PC-9 (cell line): ENCODE measurements around the gene ADD3. TPM values are rescaled to one million over a fixed set of nuclear protein-coding genes. Genes with fewer than 3 reads are reported as not detected.
A peak's percentile ranks its signal among the peaks of the same experiment; 100 is the strongest.

Experiments
- BruUV-seq: library from RNA; stranded (reverse); fragments of 400-500 nt; replicated peaks from 2 replicates; lab custom pipeline; 2021; lab: Mats Ljungman, UMichigan
- CTCF ChIA-PET: fragments of 300-600 bp; sonication (Branson Sonifier 250); formaldehyde crosslinking; loops from one replicate; lab custom pipeline; 2022; ENCODE audit warnings: antibody characterized with exemption; lab: Charles Lee
- POLR2A ChIA-PET: fragments of 300-600 bp; sonication (Branson Sonifier 250); formaldehyde crosslinking; loops from one replicate; lab custom pipeline; 2022; ENCODE audit warnings: antibody characterized with exemption; ENCODE audit not compliant: unreplicated experiment; lab: Charles Lee
- DNase-seq, 2 experiments: peaks; one replicate each; pipeline versions ENCODE4 v3.0.0 to v3.0.0-alpha.2; 2015 to 2022; ENCODE audit warnings: mixed read lengths in 1 of 2
- H2AFZ ChIP-seq: fragments of 200-600 bp; sonication (generic); 2 replicates; pipeline ENCODE4 v1.8.1; 2017; ENCODE audit warnings: antibody characterized with exemption
- H3F3A ChIP-seq: fragments of 200-600 bp; sonication (generic); 2 replicates; pipeline ENCODE4 v1.8.1; 2017; ENCODE audit warnings: antibody characterized with exemption, mild to moderate bottlenecking, low read depth; ENCODE audit not compliant: insufficient read depth
- H3K27ac ChIP-seq: fragments of 200-600 bp; sonication (generic); 2 replicates; pipeline ENCODE4 v1.6.1; 2016; ENCODE audit warnings: mixed run types
- H3K27me3 ChIP-seq: fragments of 200-600 bp; sonication (generic); 2 replicates; pipeline ENCODE4 v1.6.1; 2016; ENCODE audit warnings: low read depth, mixed run types; ENCODE audit not compliant: insufficient read depth
- H3K36me3 ChIP-seq: fragments of 200-600 bp; sonication (generic); 2 replicates; pipeline ENCODE4 v1.6.1; 2016; ENCODE audit warnings: low read depth, mixed run types
- H3K4me1 ChIP-seq: fragments of 200-600 bp; sonication (generic); replicated peaks from 2 replicates; pipeline ENCODE4 v1.6.1; 2016; ENCODE audit warnings: mixed run types; ENCODE audit not compliant: insufficient read depth
- H3K4me2 ChIP-seq: fragments of 200-600 bp; sonication (generic); 2 replicates; pipeline ENCODE4 v1.6.1; 2017; ENCODE audit warnings: mixed run types
- H3K4me3 ChIP-seq: fragments of 200-600 bp; sonication (generic); 2 replicates; pipeline ENCODE4 v1.6.1; 2016; ENCODE audit warnings: mixed run types
- H3K79me2 ChIP-seq: fragments of 200-600 bp; sonication (generic); 2 replicates; pipeline ENCODE4 v1.6.1; 2017; ENCODE audit warnings: low read depth, mixed run types
- H3K9me2 ChIP-seq: fragments of 200-600 bp; sonication (generic); 2 replicates; pipeline ENCODE4 v1.8.1; 2017; ENCODE audit warnings: mild to moderate bottlenecking; ENCODE audit not compliant: insufficient read depth
- H3K9me3 ChIP-seq: fragments of 200-600 bp; sonication (generic); 2 replicates; pipeline ENCODE4 v1.8.1; 2016; ENCODE audit warnings: low read depth; ENCODE audit not compliant: insufficient read depth
- H4K20me1 ChIP-seq: fragments of 200-600 bp; sonication (generic); 2 replicates; pipeline ENCODE4 v1.8.1; 2017; ENCODE audit not compliant: insufficient read depth
- EZH2 ChIP-seq: fragments of 200-600 bp; sonication (generic); IDR thresholded peaks from 2 replicates; pipeline ENCODE4 v1.8.0; 2017; ENCODE audit warnings: antibody characterized with exemption, low read depth
- intact Hi-C: fragments of 100-400 bp; cut with micrococcal nuclease; formaldehyde crosslinking; loops from one replicate; pipeline ENCODE4 v1.10.0; 2022; ENCODE audit not compliant: unreplicated experiment
- total RNA-seq: library from RNA; stranded (reverse); gene quantifications from 2 replicates; pipeline ENCODE4 v1.2.3, GENCODE V29; 2021
- TF ChIP-seq, protein P1 (sequence below): fragments of 200-600 bp; sonication (generic); conservative IDR thresholded peaks from 2 replicates; pipeline ENCODE4 v1.6.1; 2017; ENCODE audit warnings: mixed run types, antibody characterized with exemption, mild to moderate bottlenecking, moderate library complexity

The ADD3 gene
- total RNA-seq, 1 experiment from 2014 or later, result 77.7 TPM

DNA sequence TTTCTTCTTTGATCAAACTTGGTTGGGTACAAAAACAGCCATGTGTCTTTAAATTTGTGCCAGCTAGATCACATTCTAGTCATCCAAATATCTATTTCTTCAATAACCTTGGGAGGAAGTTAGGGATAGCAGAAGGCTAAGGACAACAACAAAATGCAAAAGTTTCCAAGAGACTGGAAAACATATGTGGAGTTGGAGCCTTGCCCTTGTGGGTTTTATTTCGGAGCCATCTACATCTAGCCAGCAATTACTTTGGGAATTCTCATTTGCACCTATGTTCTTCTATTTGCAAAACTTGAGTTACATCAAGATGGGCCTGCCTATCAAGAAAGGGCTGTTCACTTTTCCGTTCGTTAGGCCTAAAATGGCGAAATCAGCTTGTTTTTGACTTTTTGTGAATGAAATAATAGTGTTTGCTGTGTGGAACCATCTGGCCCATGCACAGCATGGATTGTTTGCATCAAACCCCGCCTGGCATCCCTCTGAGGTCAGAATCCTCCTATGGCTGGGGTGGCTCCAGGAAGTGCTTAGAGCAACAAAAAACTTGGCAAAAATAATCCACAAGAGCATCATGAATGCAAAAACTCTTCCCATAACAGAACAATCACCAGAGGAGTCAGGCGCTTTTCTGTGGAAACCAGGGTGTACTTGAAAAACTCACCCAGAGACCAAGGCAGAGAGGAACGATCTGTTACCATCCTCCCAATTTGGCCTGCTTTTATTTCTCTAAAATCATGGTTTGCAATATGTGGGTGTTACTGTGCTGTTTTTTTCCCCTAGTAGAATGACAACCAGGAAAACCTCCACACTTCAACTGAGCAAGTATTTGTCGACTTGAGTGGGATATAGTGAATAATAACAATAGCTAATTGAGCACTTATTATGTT lies 48.3 kb upstream of the ADD3 start:
- Histone ChIP-seq H3K4me2 (no peak overlapping the region), H3K4me1 (peaks cover 5% of the 10 kb centered on the region; the same call in 1 of the 2 replicates), H2AFZ (no peak overlapping the region), H3K9me2 (no peaks in the 10 kb centered on the region), H3K27ac (no peak overlapping the region), H3F3A (no peaks in the 10 kb centered on the region), H3K27me3 (no peaks in the 10 kb centered on the region), H4K20me1 (no peaks in the 10 kb centered on the region), H3K9me3 (no peaks in the 10 kb centered on the region), H3K79me2 (no peaks in the 10 kb centered on the region), H3K4me3 (no peak overlapping the region), H3K36me3 (no peaks in the 10 kb centered on the region)
- ChIA-PET POLR2A (no interaction called here), CTCF (no interaction called here)
- intact Hi-C loops, result loop anchor here (5.0 kb wide), 1 partner anchor 77 kb away; no protein-coding TSS in a partner anchor
- TF ChIP-seq EZH2, result no peak
- TF ChIP-seq, protein P1, sequence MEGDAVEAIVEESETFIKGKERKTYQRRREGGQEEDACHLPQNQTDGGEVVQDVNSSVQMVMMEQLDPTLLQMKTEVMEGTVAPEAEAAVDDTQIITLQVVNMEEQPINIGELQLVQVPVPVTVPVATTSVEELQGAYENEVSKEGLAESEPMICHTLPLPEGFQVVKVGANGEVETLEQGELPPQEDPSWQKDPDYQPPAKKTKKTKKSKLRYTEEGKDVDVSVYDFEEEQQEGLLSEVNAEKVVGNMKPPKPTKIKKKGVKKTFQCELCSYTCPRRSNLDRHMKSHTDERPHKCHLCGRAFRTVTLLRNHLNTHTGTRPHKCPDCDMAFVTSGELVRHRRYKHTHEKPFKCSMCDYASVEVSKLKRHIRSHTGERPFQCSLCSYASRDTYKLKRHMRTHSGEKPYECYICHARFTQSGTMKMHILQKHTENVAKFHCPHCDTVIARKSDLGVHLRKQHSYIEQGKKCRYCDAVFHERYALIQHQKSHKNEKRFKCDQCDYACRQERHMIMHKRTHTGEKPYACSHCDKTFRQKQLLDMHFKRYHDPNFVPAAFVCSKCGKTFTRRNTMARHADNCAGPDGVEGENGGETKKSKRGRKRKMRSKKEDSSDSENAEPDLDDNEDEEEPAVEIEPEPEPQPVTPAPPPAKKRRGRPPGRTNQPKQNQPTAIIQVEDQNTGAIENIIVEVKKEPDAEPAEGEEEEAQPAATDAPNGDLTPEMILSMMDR, result no peak
- BruUV-seq, result no TSS peak
- no peak for DNase-seq

- Histone ChIP-seq H2AFZ (no peak overlapping the region), H3K36me3 (no peaks in the 10 kb centered on the region), H3K4me1 (peaks cover 5% of the 10 kb centered on the region; the same call in 1 of the 2 replicates), H3K4me3 (no peak overlapping the region), H3K27me3 (no peaks in the 10 kb centered on the region), H3K27ac (no peak overlapping the region), H3K9me3 (no peaks in the 10 kb centered on the region), H3K9me2 (no peaks in the 10 kb centered on the region), H4K20me1 (no peaks in the 10 kb centered on the region), H3F3A (no peaks in the 10 kb centered on the region), H3K4me2 (no peak overlapping the region), H3K79me2 (no peaks in the 10 kb centered on the region)
- ChIA-PET POLR2A (no interaction called here), CTCF (no interaction called here)
- no peak for TF ChIP-seq EZH2
- TF ChIP-seq, protein P1, result no peak
- BruUV-seq, result no TSS peak
- DNase-seq, result no peak
- intact Hi-C loops, result no loop called here
Measured at GRCh38 chr10:109960682-109961081, 47.1 kb upstream of the ADD3 start.

DNA sequence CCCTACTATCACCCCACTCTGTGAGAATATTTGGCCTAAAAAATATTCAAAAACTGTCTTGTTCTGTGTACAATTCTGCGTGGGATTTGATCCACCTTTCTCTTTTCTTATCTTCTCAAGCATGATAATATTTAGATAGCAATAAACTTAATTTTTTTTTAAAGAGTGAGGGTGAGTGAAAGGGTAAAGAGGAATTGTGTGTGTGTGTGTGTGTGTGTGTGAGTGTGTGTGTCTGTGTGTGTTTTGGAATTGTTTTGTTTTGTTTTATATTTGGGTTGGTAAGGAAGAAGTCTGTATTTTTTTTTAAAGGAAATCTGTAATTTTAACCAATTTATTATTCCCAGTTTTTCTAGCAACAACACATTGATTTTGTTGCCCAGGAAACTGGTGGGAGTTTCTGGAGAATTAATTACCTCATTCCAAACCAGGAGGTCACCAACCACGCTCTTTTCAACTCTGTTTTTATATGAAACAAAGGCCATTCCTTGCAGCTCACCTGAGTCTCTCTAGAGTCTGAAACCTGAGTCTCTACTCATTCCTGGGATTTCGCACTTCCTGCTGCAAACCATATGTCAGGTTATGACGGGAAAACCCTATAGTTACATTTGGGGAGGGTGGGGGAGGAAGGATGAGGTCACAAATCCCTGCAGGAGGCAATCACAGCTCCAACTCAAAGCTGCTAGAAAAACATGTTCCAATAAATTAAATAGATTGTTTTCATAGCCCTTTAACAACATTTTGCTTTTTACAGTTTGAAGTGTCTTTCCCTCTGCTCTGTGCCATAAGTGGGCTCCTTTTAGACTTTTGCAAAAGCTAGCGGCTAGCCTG lies 46.4 kb upstream of the ADD3 start:
- CTCF ChIA-PET, result no interaction called here

More for the DNA sequence above, 46.4 kb upstream of the ADD3 start:
- peak; percentile 10 to 65 for DNase-seq
- Histone ChIP-seq H3K79me2 (no peaks in the 10 kb centered on the region), H4K20me1 (no peaks in the 10 kb centered on the region), H3K27ac (peak overlapping the region; percentile 34; the same call in 1 of the 2 replicates), H3K4me3 (no peak overlapping the region), H3K9me2 (no peaks in the 10 kb centered on the region), H2AFZ (no peak overlapping the region), H3K36me3 (no peaks in the 10 kb centered on the region), H3K4me2 (peak overlapping the region; percentile 13; the same call in 1 of the 2 replicates), H3K9me3 (no peaks in the 10 kb centered on the region), H3K4me1 (peaks cover 6% of the 10 kb centered on the region), H3F3A (no peaks in the 10 kb centered on the region), H3K27me3 (no peaks in the 10 kb centered on the region)
- POLR2A ChIA-PET, result no interaction called here
- TF ChIP-seq, protein P1, result no peak
- no peak for TF ChIP-seq EZH2
- no TSS peak for BruUV-seq
- intact Hi-C loops, result no loop called here
